GM21381 (cell line): ENCODE data around the gene TRAF1.
A peak's percentile ranks its signal among the peaks of the same experiment; 100 is the strongest.

ENCODE experiments used
- ATAC-seq: cut with Tn5 transposase; IDR thresholded peaks from one replicate; pipeline ENCODE4 v1.9.1; 2021; ENCODE audit warnings: mild to moderate bottlenecking, moderate library complexity; ENCODE audit not compliant: unreplicated experiment

The TRAF1 gene

GRCh38 chr9:120910643-120911042 lies 16.0 kb downstream of the TRAF1 start:
- ATAC-seq = no peak

GRCh38 chr9:120909904-120910303 lies 16.7 kb downstream of the TRAF1 start:
- no peak for ATAC-seq

- no peak for ATAC-seq
Observed at GRCh38 chr9:120905315-120906164, 21.1 kb downstream of the TRAF1 start.

GRCh38 chr9:120904978-120905301 lies 21.7 kb downstream of the TRAF1 start:
- no peak for ATAC-seq

GRCh38 chr9:120904061-120904977 lies 22.3 kb downstream of the TRAF1 start:
- no peak for ATAC-seq

- no peak for ATAC-seq
Observed at GRCh38 chr9:120902569-120903535, 23.7 kb downstream of the TRAF1 start.

- ATAC-seq = no peak
Observed at GRCh38 chr9:120901755-120902568, 24.6 kb downstream of the TRAF1 start.

GRCh38 chr9:120900824-120901223 lies 25.8 kb downstream of the TRAF1 start:
- ATAC-seq = no peak

- no peak for ATAC-seq
Observed at GRCh38 chr9:120899490-120900068, 27.0 kb downstream of the TRAF1 start.

GRCh38 chr9:120898396-120898795 lies 28.2 kb downstream of the TRAF1 start:
- no peak for ATAC-seq

- no peak for ATAC-seq
Observed at GRCh38 chr9:120895951-120896350, 30.6 kb downstream of the TRAF1 start.

- no peak for ATAC-seq
Observed at GRCh38 chr9:120894321-120895148, 32.1 kb downstream of the TRAF1 start.

GRCh38 chr9:120893611-120894307 lies 32.8 kb downstream of the TRAF1 start:
- ATAC-seq = no peak

- peak; percentile 65 for ATAC-seq
Observed at GRCh38 chr9:120892748-120893610, 33.6 kb downstream of the TRAF1 start.

GRCh38 chr9:120891884-120892747 lies 34.5 kb downstream of the TRAF1 start:
- ATAC-seq = peak; percentile 34

- no peak for ATAC-seq
Observed at GRCh38 chr9:120891245-120891883, 35.2 kb downstream of the TRAF1 start.
